Nephron progenitor cell (in vitro differentiated cells): ENCODE measurements around the gene C4orf36.

ENCODE experiments used
- DNase-seq: peaks from one replicate; pipeline ENCODE4 v3.0.0; 2021
- H3K27ac Mint-ChIP-seq: 2 replicates; pipeline ENCODE4 v1.8.0; 2021; ENCODE audit warnings: mild to moderate bottlenecking, moderate library complexity, mixed read lengths
- H3K27me3 Mint-ChIP-seq: 2 replicates; pipeline ENCODE4 v1.8.0; 2021; ENCODE audit warnings: mild to moderate bottlenecking, low read depth, mixed read lengths; ENCODE audit not compliant: poor library complexity
- H3K36me3 Mint-ChIP-seq: 2 replicates; pipeline ENCODE4 v1.8.0; 2021; ENCODE audit warnings: low read depth, mixed read lengths
- H3K4me1 Mint-ChIP-seq: 2 replicates; pipeline ENCODE4 v1.8.0; 2021; ENCODE audit warnings: mixed read lengths
- H3K4me3 Mint-ChIP-seq: 2 replicates; pipeline ENCODE4 v1.8.0; 2021; ENCODE audit warnings: mild to moderate bottlenecking, moderate library complexity, mixed read lengths
- H3K9me3 Mint-ChIP-seq: 2 replicates; pipeline ENCODE4 v1.8.0; 2021; ENCODE audit warnings: mild to moderate bottlenecking, moderate library complexity, mixed read lengths
- TF ChIP-seq, protein P1 (sequence below): fragments of 200-600 bp; sonication (generic); IDR thresholded peaks from 2 replicates; pipeline ENCODE4 v1.5.0; 2021; ENCODE audit warnings: antibody characterized with exemption

C4orf36 gene

DNA sequence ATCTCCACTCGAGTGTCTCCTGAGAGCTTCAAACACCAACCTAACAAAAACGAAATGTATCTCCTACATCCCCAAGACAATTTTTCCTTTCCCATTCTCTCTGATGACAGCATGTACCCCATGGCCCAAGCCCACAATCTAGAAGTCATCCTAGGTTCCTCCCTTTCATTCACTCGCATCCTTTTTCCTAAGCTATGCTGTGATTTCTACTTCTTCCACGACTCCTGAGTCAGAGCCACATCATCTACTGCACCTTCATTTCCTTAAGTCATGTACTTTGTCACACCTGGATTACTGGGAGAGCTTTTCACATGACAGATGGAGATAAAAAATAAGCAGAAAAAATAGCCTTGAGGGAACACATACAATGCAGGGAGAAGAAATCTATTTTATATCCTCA lies 20.1 kb downstream of the C4orf36 start:
- Mint-ChIP-seq H3K9me3 (peaks cover 6% of the 10 kb centered on the region), H3K36me3 (no peaks in the 10 kb centered on the region), H3K27ac (no peak overlapping the region), H3K4me1 (no peaks in the 10 kb centered on the region), H3K27me3 (peaks cover 6% of the 10 kb centered on the region), H3K4me3 (no peak overlapping the region)
- TF ChIP-seq, protein P1, sequence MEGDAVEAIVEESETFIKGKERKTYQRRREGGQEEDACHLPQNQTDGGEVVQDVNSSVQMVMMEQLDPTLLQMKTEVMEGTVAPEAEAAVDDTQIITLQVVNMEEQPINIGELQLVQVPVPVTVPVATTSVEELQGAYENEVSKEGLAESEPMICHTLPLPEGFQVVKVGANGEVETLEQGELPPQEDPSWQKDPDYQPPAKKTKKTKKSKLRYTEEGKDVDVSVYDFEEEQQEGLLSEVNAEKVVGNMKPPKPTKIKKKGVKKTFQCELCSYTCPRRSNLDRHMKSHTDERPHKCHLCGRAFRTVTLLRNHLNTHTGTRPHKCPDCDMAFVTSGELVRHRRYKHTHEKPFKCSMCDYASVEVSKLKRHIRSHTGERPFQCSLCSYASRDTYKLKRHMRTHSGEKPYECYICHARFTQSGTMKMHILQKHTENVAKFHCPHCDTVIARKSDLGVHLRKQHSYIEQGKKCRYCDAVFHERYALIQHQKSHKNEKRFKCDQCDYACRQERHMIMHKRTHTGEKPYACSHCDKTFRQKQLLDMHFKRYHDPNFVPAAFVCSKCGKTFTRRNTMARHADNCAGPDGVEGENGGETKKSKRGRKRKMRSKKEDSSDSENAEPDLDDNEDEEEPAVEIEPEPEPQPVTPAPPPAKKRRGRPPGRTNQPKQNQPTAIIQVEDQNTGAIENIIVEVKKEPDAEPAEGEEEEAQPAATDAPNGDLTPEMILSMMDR, result no peak
- DNase-seq, result no peak

DNA sequence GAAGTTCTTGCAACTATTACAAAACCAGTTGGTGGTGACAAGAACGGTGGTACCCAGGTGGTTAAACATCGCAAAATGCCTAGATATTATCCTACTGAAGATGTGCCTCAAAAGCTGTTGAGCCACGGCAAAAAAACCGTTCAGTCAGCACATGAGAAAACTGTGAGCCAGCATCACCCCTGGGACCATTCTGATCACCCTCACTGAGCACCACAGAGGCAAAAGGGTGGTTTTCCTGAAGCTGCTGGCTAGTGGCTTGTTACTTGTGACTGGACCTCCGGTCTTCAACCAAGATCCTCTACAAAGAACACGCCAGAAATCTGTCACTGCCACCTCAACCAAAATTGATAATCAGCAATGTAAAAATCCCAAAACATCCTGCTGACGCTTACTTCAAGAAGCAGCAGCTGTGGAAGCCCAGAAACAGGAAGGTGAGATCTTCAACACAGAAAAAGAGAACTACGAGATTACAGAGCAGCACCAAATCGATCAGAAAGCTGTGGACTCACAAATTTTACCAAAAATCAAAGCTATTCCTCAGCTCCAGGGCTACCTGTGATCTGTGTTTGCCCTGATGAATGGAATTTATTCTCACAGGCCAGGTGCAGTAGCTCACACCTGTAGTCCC lies 21.7 kb downstream of the C4orf36 start:
- Mint-ChIP-seq H3K9me3 (peaks cover 12% of the 10 kb centered on the region), H3K27me3 (peaks cover 6% of the 10 kb centered on the region), H3K36me3 (no peaks in the 10 kb centered on the region), H3K4me1 (no peaks in the 10 kb centered on the region), H3K4me3 (no peak overlapping the region), H3K27ac (no peak overlapping the region)
- TF ChIP-seq, protein P1, result no peak
- no peak for DNase-seq

DNA sequence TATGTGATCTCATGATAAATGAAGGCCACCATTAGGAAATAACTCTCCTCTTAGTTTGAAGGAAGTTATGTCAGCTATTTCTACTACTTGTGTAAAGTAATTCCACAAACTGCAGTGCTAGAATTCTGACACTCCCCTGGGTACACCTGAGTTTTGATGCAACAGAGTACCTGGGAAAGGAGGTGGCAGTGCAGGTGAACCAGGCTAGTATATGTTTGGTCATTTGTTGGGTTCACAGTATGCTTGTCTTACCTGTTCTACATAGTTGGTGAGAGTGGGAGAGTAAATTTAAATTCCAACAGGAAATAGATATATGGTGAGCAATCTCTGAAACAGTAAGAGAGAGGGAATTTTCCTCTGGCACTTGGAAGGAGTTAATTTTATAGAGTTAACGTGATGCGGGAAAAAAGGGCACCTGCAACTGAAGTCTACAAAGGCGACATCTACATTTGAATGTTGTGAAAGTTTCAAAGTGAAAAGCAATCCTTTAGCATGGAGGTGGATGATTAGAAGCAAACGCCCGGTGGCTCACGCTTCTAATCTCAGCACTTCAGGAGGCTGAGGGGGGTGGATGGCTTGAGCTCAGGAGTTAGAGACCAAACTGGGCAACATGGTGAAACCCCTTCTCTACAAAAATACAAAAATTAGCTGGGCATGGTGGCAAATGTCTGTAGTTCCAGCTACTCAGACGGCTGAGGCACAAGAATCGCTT lies 34.7 kb downstream of the C4orf36 start:
- no peak overlapping the region for H3K27ac Mint-ChIP-seq
- TF ChIP-seq, protein P1, result no peak
- no peak for DNase-seq
- H3K9me3 Mint-ChIP-seq, result no peaks in the 10 kb centered on the region
- H3K4me1 Mint-ChIP-seq, result no peaks in the 10 kb centered on the region
- peaks cover 9% of the 10 kb centered on the region for H3K27me3 Mint-ChIP-seq
- H3K36me3 Mint-ChIP-seq, result no peaks in the 10 kb centered on the region
- H3K4me3 Mint-ChIP-seq, result no peak overlapping the region

DNA sequence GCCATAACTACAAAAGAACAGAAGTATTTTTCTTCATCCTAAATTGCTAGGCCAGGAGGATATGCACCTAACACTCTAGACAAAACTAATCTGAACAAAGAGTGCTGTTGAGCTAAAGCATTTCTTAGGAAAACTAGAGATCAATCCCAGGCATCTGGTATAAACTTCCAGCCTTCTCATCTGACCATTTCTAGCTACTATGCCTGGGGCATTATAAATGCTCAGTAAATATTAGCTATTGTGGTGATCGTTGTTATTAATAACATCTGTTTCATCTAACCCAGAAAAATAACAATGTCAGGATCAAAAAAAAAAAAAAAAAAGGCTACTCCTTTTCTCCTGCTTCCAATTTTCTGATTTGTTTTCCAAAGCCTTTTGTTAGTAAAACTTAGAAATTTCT lies 35.3 kb downstream of the C4orf36 start:
- Mint-ChIP-seq H3K36me3 (no peaks in the 10 kb centered on the region), H3K9me3 (no peaks in the 10 kb centered on the region), H3K27ac (no peak overlapping the region), H3K27me3 (peaks cover 9% of the 10 kb centered on the region), H3K4me1 (no peaks in the 10 kb centered on the region), H3K4me3 (no peak overlapping the region)
- no peak for DNase-seq
- TF ChIP-seq, protein P1, result no peak

DNA sequence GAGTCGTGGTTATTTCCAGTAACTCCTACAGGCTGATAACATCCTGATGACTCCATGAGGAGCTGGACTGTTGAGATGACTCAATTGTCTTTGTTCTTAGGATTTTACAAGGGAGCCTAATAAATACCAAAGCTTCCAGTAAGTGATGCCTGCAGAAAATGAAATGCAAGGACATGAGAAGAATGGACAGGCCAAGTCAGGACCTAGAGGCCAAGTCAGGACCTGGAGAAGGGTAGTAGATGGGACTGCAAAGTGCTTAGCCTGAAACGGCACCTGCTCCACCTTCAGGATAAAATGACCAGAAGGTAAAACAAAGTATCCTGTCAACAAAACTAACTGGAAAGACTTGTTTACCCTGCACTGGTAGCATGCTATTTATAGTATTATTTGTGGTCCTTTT lies 36.6 kb downstream of the C4orf36 start:
- no peak overlapping the region for H3K27ac Mint-ChIP-seq
- DNase-seq, result no peak
- TF ChIP-seq, protein P1, result no peak
- no peak overlapping the region for H3K4me3 Mint-ChIP-seq
- H3K27me3 Mint-ChIP-seq, result peaks cover 14% of the 10 kb centered on the region
- peaks cover 3% of the 10 kb centered on the region for H3K4me1 Mint-ChIP-seq
- no peaks in the 10 kb centered on the region for H3K9me3 Mint-ChIP-seq
- H3K36me3 Mint-ChIP-seq, result no peaks in the 10 kb centered on the region

DNA sequence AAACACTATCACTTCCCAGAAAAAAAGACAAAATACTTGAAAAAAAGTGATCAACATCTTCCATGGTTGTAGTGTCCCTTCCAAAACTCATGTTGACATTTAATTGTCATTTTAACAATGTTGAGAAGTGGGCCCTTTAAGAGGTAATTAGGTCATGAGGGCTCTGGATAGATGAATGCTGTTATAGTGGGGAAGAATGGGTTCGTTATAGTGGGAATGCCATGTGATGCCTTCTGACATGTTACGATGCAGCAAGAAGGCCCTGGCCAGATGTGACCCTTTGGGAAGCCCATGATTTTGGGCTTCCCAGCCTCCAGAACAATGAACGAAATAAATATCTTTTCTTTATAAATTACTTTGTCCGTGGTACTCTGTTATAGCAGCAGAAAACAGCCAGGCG lies 39.0 kb downstream of the C4orf36 start:
- no peaks in the 10 kb centered on the region for H3K36me3 Mint-ChIP-seq

More for the DNA sequence above, 39.0 kb downstream of the C4orf36 start:
- H3K27me3 Mint-ChIP-seq, result peaks cover 12% of the 10 kb centered on the region
- H3K9me3 Mint-ChIP-seq, result no peaks in the 10 kb centered on the region
- no peak for DNase-seq
- H3K4me1 Mint-ChIP-seq, result peaks cover 9% of the 10 kb centered on the region
- TF ChIP-seq, protein P1, result no peak
- H3K4me3 Mint-ChIP-seq, result no peak overlapping the region
- no peak overlapping the region for H3K27ac Mint-ChIP-seq
